Upper lobe of left lung (tissue), 6 donors: ENCODE data around the gene PCNX3. TPM values are rescaled to one million over a fixed set of nuclear protein-coding genes. Genes with fewer than 3 reads are reported as not detected.

Experiments
- ATAC-seq, 2 donors: fragments of 200-7000 bp; cut with Tn5 transposase; one replicate each; pipeline ENCODE4 v1.9.1; 2022; ENCODE audit warnings: mild to moderate bottlenecking in 2 of 2, moderate library complexity in 2 of 2; ENCODE audit not compliant: low FRiP score in 2 of 2
- DNase-seq, 2 donors: peaks; one replicate each; pipeline ENCODE4 v3.0.0-alpha.2; 2019 to 2020
- H3K27ac ChIP-seq, 4 donors: fragments of 200-600 bp; sonication (generic); one replicate each; pipeline ENCODE4 v1.5.1; 2016 to 2019
- H3K27me3 ChIP-seq, 4 donors: fragments of 200-600 bp; sonication (generic); one replicate each; pipeline ENCODE4 v1.5.1; 2017 to 2019
- H3K36me3 ChIP-seq, 4 donors: fragments of 200-600 bp; sonication (generic); one replicate each; pipeline ENCODE4 v1.5.1; 2016 to 2019
- H3K4me1 ChIP-seq, 4 donors: fragments of 200-600 bp; sonication (generic); one replicate each; pipeline ENCODE4 v1.5.1; 2018 to 2019
- H3K4me3 ChIP-seq, 4 donors: fragments of 200-600 bp; sonication (generic); one replicate each; pipeline ENCODE4 v1.5.1; 2017 to 2019; ENCODE audit warnings: mild to moderate bottlenecking in 2 of 4, moderate library complexity in 1 of 4
- H3K9me3 ChIP-seq, 4 donors: fragments of 200-600 bp; sonication (generic); one replicate each; pipeline ENCODE4 v1.5.1; 2018 to 2019
- CTCF ChIP-seq, 6 experiments: fragments of 450-650 bp in 4 of 6; fragments of 200-600 bp in 2 of 6; sonication (generic) in 2 of 6; IDR thresholded peaks; one replicate each; pipeline ENCODE4 v1.5.1; 2016 to 2019; ENCODE audit warnings: antibody characterized with exemption in 6 of 6
- EP300 ChIP-seq, 4 donors: sonication (generic); formaldehyde crosslinking; IDR thresholded peaks; one replicate each; pipeline ENCODE4 v1.5.1; 2017; ENCODE audit warnings: antibody characterized with exemption in 4 of 4, control low read depth in 2 of 4
- POLR2A ChIP-seq, 4 donors: fragments of 450-650 bp; IDR thresholded peaks; one replicate each; pipeline ENCODE4 v1.5.1; 2016 to 2017; ENCODE audit warnings: antibody characterized with exemption in 4 of 4, mild to moderate bottlenecking in 2 of 4
- POLR2AphosphoS5 ChIP-seq, 2 donors: sonication (generic); formaldehyde crosslinking; IDR thresholded peaks; one replicate each; pipeline ENCODE4 v1.5.1; 2017; ENCODE audit warnings: antibody characterized with exemption in 2 of 2
- WGBS, 2 donors: methylation state at CpG; one replicate each; pipeline ENCODE4 v1.1.5; 2017 to 2018; 5-methylcytosine and 5-hydroxymethylcytosine counted together
- total RNA-seq, 6 donors: library from RNA; depleted of rRNA in 4 of 6; stranded (reverse); fragments of >200 nt in 4 of 6; gene quantifications; one replicate each; pipeline versions ENCODE4 v1.1.0 to v1.2.1, GENCODE V29; 2016 to 2021
- donor health status: DM: no; HTN: no; CAD: no; lungs with moderate emphysema.
- donor health status: DM: no; HTN: yes; CAD: no; lungs with severe emphysema.

The PCNX3 gene
- total RNA-seq, 6 donors from 2014 or later = 26.7 to 63.9 (median 43.9) TPM

DNA sequence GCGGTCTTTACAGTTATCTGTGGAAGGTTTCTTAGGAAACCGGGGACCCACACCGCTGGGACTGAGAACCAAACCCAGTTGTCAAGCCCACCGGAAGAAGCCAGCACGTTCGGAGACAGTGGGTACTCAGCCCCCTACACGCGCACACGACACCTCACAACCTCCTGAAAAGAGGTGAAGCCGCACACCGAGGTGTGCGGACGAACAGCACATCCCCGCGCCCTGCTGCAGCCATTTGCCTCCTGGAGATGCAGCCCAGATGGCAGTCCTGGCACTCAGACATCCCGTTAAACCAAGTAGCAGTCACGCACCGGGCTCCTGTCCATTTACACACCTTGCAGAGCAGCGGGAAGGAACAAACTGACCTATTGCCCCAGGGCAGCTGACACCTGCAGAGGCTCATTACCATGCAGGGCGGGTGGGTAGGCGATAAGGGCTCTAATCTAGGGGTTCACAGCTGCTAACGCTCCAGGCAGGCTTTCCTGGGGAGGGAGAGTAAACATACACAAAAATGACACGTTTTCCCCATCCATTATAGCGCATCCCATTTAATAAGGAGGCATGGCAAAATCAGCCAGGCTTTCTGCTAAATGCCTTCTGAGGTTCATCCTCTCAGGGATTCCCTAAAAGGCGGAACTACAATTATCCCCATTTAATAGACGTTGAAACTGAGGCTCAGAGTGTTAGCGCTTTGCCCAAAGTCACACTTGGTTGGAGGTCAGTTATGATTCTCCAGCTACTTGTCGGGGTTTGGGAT is 40.6 kb upstream of the PCNX3 start:
- TF ChIP-seq CTCF (IDR thresholded peaks at IDR 0.05) (no peak), POLR2A (IDR thresholded peaks at IDR 0.05) (peak in 2 of 4 donors; percentile 10 to 11)
- peak; percentile 60 to 69 for DNase-seq
- Histone ChIP-seq H3K36me3 (peaks cover 0 to 23% (median 9%) of the 10 kb centered on the region in 4 donors), H3K4me1 (peaks cover 56 to 74% (median 71%) of the 10 kb centered on the region in 4 donors), H3K27me3 (no peaks in the 10 kb centered on the region), H3K9me3 (no peaks in the 10 kb centered on the region), H3K27ac (peak overlapping the region; percentile 93 to 98 (median 94)), H3K4me3 (peak overlapping the region; percentile 35 to 93 (median 86))
- ATAC-seq = no peak
- WGBS, 2 donors = 27 to 43% methylated on average over 6 to 27 of the region's 28 CpGs

GRCh38 chr11:65575568-65576231 is 39.9 kb upstream of the PCNX3 start, which contains the start of gene EHBP1L1:
EHBP1L1 (plus strand) TSS chr11:65576053; CDS start chr11:65576303, 250 bp downstream.
- Histone ChIP-seq H3K36me3 (peaks cover 0 to 30% (median 16%) of the 10 kb centered on the region in 4 donors), H3K4me3 (peak within 1 kb of the TSS; percentile 49 to 93 (median 86)), H3K9me3 (no peaks in the 10 kb centered on the region), H3K27me3 (no peaks in the 10 kb centered on the region), H3K27ac (peak within 1 kb of the TSS; percentile 93 to 98 (median 94)), H3K4me1 (peaks cover 56 to 72% (median 70%) of the 10 kb centered on the region in 4 donors)
- DNase-seq = peak; percentile 75 to 96
- no peak for TF ChIP-seq CTCF (IDR thresholded peaks at IDR 0.05)
- no peak for TF ChIP-seq EP300 (IDR thresholded peaks at IDR 0.05)
- peak; percentile 51 to 54 for TF ChIP-seq POLR2AphosphoS5 (IDR thresholded peaks at IDR 0.05)
- TF ChIP-seq POLR2A (IDR thresholded peaks at IDR 0.05) = peak in 2 of 4 donors; percentile 23 to 54
- peak; percentile 9 to 63 for ATAC-seq
- 0 to 5% methylated on average over 1 to 13 of the region's 69 CpGs for WGBS, 2 donors

DNA sequence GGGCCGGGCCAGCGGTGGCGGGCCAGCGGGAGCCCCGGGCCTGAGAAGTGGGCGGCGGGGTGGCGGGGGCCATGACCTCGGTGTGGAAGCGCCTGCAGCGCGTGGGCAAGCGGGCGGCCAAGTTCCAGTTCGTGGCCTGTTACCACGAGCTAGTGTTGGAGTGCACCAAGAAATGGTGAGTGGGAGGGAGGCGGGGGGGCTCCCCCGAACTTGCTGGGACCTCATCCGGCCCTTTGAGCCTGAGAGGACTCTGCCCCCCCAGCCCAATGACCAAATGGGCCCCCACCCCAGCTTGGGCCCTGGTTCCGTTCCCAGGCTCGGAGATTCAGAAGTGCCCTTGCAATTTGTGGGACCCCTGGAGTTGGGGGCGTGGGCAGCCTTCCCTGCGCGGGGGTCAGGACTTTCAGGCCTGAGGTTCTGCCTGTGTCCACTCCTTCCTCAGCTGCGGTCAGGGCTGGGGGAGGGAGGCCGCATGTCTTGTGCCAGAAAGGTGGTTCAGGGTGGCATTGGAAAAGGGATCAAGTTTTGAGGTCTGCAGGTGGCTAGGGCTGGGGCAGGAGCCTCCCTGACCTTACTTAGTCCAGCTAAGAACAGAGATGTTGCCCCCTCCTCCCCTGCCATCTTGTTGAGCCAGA is 39.2 kb upstream of the PCNX3 start:
- H3K4me1 ChIP-seq = peaks cover 49 to 66% (median 64%) of the 10 kb centered on the region in 4 donors
- 9 to 40% methylated on average over 2 to 24 of the region's 26 CpGs for WGBS, 2 donors

More for the DNA sequence above, 39.2 kb upstream of the PCNX3 start:
- H3K27ac ChIP-seq = peak overlapping the region; percentile 93 to 98 (median 94)
- no peaks in the 10 kb centered on the region for H3K9me3 ChIP-seq
- no peaks in the 10 kb centered on the region for H3K27me3 ChIP-seq
- TF ChIP-seq CTCF (IDR thresholded peaks at IDR 0.05) (no peak), POLR2AphosphoS5 (IDR thresholded peaks at IDR 0.05) (no peak), EP300 (IDR thresholded peaks at IDR 0.05) (no peak), POLR2A (IDR thresholded peaks at IDR 0.05) (no peak)
- H3K4me3 ChIP-seq = peak overlapping the region; percentile 49 to 93 (median 86)
- DNase-seq = no peak
- ATAC-seq = no peak
- peaks cover 0 to 37% (median 23%) of the 10 kb centered on the region in 4 donors for H3K36me3 ChIP-seq
